Activated CD4-positive, alpha-beta T cell treated with anti-CD3 and anti-CD28 coated beads, Interleukin-10, Interleukin-2, amounts not matched to agents 100 ng/mL and 50 ng/mL, durations not matched to agents 16 hours and 8 hours (primary cell): ENCODE measurements around the gene PMVK.

Experiments
- DNase-seq: peaks from one replicate; pipeline ENCODE4 v3.0.0-alpha.2; 2020

PMVK gene

DNA sequence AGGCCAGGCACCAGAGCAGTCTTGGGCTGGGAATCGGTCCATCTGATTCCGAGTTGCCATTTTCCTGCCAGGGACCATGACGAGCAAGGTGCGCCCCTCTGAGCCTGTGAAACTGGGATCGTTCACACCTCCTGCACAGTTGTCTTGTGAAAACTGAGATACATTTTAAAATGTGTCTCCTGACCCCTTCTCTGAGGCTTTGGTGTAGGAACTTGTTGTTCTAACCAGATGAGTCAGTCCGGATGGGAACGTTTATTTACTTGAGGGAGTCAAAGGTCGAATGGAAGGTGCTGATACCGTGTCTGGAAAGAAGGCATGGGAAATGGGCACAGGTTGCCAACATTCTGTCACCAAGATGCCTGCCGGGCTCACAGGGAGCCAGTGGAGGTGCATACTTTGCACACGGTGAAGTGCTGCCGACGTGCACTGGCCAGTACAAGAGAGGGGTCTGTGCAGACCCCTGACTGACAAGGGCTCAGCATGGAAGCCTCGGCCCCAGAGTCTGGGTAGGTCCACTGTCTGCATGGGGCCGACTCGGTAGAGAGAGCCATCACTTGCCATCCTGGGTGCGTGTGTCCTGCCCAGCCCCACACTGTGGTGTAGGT is 59.0 kb downstream of the PMVK start:
- no peak for DNase-seq

DNA sequence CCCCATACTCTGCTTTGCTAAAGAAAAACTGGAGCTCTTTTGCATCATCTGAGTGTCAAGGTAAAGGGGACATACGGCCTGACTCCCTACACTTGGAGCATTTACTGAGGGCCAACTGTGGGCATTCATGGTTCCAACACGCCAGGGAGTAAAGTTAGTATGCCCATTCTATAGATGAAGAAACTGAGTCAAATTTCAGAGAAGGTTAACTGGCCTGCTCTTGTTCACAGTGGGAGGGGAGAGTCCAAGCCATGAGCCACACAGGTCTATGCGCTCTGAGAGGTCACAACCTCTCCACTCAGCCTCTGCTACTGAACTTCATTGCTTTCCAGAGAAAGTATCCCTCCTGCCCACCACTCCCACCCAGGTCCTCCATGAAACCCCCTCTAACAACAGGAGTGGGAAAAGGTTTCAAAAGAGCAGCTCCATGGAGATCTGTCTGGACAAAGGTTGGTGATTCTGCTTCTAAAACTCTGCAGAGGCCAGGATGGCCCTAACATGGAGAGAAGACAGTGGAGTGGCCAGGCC is 59.6 kb downstream of the PMVK start:
- DNase-seq: no peak
